HG03378 (cell line): Measurements from ENCODE around the gene CENPVL1.
"Not testable (repeated sequence)": the region's sequence is repeated elsewhere in the genome, so short reads cannot be mapped to it uniquely, and the experiment has no call there.

ENCODE experiments used
- ATAC-seq: cut with Tn5 transposase; IDR thresholded peaks from one replicate; pipeline ENCODE4 v1.9.1; 2021; ENCODE audit warnings: mild to moderate bottlenecking, moderate library complexity; ENCODE audit not compliant: unreplicated experiment

CENPVL1 gene

DNA sequence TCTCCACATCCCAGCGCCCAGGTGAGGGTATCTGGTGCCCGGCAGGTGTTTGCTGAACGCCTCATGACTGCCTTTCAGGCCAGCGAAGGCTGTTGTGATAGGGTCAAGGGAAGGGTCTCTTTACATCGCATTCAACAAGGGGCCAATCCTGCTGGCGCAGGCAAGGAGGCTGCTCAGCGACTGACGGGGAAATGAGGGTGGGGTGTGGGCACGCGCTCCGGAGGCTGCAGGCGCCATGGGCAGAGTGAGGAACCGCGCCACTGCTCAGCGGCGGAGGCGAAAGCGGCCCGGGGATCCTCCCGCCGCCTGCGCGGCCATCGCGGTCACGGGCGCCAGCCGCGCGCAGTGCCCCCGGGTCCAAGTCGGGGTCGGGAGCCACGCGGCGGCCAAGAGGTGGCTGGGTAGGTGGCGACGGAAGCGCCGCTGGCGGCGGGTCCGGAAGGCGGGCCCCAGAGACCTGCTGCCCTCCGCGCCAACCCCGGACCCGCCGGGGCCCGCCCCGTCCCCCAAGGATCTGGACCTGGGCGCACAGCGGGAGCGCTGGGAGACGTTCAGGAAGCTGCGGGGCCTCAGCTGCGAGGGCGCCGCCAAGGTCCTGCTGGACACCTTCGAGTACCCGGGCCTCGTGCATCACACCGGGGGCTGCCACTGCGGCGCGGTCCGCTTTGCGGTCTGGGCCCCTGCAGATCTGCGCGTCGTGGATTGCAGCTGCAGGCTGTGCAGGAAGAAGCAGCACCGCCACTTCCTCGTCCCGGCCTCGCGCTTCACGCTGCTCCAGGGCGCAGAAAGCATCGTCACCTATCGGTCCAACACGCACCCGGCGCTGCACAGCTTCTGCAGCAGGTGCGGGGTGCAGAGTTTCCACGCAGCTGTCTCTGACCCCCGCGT, at the start of gene CENPVL1:
Gene CENPVL1, plus strand, starts transcription at position 236 of the 888 bp plus-strand sequence. Its CDS starts 0 bp downstream, at position 236.
- not testable (repeated sequence) for ATAC-seq

DNA sequence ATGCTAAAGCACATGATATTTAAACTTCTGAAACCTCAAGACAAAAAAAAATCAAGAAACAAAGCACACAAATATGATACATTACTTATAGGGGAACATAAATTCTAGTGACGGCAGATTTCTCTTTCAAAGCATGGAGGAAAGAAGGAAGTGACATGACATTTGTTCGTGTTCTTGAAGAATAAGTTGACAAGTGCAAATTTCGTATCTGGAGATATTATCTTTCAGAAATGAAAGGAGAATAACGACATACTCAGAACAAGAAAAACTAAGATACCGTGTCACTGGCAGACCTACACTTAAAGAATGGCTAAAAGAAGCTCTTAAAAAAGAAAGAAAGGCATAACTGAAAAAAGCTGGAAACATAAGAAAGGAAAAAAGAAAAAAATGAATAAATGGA, 44.3 kb upstream of the CENPVL1 start:
- ATAC-seq, result no peak

DNA sequence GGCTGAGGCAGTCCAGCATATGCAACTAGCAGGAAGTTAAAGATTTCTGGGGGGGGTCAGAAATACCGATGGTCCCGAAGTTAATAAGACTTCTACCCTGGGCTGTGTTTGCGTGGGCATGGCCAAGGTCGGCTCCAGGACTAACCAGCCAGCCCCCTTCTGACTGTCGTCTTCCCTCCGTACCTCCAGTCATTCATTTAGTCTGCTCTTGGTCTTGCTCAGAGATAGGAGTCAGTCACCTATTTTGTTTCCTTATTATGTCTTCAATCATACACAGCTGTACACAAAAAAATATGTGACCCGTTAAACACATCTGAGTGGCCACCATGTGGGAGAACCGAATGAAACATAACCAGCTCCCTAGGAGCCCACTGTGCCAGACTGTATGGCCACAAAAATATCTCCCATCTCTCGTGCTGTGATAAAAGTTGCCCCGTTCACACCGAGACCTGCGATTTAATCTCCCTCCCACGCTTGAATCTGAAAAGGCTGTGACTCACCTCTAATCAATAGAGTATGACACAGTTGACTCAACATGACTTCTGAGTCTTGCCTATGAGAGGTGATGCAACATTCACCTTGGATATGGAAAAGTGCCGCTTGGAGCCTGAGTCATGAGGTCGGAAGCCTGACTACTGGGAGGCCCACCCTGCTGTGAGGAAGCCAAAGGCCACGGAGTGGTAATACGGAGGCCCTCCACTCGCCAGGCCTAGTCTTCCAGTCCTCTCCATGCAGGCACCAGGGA, 30.5 kb upstream of the CENPVL1 start:
- not testable (repeated sequence) for ATAC-seq

DNA sequence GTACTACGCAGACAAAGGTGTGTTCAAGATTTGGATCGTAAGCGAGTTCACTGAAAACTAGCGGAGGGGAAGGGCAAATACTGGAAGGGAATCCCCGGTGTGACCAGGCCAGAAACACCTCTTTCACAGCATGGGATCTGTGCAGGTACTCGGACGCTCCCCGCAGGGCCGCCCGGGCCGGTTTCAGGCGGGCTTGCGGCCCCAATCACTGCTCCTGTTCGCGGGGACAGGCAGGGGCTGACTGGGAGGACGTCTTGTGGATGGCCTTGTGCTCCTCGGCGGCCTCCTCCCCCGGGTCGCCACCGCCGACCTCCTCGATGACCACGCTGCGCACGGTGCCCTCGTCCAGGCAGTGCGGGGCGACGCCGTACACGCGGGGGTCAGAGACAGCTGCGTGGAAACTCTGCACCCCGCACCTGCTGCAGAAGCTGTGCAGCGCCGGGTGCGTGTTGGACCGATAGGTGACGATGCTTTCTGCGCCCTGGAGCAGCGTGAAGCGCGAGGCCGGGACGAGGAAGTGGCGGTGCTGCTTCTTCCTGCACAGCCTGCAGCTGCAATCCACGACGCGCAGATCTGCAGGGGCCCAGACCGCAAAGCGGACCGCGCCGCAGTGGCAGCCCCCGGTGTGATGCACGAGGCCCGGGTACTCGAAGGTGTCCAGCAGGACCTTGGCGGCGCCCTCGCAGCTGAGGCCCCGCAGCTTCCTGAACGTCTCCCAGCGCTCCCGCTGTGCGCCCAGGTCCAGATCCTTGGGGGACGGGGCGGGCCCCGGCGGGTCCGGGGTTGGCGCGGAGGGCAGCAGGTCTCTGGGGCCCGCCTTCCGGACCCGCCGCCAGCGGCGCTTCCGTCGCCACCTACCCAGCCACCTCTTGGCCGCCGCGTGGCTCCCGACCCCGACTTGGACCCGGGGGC, 28.2 kb upstream of the CENPVL1 start:
- ATAC-seq, result not testable (repeated sequence)

DNA sequence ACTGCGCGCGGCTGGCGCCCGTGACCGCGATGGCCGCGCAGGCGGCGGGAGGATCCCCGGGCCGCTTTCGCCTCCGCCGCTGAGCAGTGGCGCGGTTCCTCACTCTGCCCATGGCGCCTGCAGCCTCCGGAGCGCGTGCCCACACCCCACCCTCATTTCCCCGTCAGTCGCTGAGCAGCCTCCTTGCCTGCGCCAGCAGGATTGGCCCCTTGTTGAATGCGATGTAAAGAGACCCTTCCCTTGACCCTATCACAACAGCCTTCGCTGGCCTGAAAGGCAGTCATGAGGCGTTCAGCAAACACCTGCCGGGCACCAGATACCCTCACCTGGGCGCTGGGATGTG, 27.6 kb upstream of the CENPVL1 start, which contains the start of gene CENPVL2:
Gene CENPVL2, minus strand, starts transcription at position 112 of the 343 bp plus-strand sequence. Its CDS starts 0 bp downstream, at position 112.
- not testable (repeated sequence) for ATAC-seq

DNA sequence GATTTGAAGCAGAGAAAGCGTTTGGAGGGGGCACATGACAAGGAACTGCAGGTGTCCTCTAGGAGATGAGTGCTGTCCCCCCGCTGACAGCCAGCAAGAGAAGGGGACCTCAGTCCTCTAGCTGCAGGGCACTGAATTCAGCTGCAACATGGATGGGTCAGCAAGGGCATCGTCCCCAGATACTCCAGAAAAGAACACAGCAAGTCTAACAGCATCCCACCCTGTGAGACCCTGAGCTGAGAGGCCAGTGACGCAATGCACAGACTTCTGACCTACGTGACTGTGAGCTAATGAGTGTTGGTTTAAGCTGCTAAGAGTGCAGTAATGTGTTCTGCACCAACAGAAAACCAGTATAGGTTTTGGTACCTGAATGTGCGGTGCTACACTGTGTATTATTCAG, 16.1 kb upstream of the CENPVL1 start:
- no peak for ATAC-seq

DNA sequence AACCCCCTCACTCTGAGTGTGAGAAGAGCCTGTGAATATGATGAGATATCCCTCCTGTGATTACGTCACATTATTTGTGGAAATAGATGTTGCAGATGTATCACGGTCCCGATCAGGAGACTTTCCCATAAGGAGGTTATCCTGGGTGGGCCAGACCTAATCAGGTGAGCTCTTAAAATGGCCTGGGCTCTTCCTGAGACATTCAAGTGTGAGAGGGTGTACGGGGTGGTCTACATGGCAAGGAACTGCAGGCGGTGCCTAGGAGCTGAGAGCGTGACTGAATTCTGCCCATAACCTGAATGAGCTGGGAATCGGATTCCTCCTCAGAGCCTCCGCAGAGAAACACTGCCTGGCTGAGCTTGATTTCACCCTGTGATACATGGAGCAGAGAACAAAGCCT, 12.9 kb upstream of the CENPVL1 start:
- no peak for ATAC-seq

DNA sequence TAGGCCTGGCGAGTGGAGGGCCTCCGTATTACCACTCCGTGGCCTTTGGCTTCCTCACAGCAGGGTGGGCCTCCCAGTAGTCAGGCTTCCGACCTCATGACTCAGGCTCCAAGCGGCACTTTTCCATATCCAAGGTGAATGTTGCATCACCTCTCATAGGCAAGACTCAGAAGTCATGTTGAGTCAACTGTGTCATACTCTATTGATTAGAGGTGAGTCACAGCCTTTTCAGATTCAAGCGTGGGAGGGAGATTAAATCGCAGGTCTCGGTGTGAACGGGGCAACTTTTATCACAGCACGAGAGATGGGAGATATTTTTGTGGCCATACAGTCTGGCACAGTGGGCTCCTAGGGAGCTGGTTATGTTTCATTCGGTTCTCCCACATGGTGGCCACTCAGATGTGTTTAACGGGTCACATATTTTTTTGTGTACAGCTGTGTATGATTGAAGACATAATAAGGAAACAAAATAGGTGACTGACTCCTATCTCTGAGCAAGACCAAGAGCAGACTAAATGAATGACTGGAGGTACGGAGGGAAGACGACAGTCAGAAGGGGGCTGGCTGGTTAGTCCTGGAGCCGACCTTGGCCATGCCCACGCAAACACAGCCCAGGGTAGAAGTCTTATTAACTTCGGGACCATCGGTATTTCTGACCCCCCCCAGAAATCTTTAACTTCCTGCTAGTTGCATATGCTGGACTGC, 2.8 kb downstream of the CENPVL1 start:
- not testable (repeated sequence) for ATAC-seq

DNA sequence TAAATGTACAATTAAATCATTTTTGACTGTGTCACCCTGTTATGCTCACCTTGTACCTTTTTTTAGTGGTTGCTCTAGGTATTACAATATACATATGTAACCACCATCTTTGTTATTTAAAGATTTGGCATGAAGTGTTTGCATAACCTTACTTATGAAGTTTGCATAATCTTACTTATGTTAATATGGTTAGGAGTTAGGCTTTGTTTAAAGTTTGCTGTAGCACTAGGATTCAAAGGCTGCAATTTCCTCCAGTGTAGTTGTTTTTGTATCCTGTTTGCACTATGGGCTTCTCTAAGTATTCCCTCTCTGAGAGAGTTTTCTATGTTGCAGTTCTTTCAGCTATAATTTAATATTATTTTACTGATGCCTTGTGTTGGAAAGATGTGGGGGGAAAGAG, 17.9 kb downstream of the CENPVL1 start:
- no peak for ATAC-seq

DNA sequence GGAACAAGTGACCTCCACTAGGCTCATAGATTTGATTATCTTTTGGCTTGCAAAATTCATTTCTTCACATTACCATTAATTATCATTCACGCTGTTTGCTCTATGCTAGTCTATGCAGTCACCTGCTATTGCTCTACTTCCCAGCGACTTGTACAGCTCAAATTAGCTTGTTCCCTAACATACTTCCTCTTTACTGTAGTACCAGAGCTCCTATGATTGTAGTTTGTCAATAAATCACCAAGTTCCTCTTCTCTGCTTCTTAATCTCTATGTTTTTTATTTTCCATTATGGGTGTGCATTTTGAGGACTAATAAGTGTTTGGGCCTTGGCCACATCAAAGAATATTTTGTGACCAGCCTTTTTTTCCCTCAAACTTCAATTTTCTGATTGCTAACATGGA, 26.8 kb downstream of the CENPVL1 start:
- ATAC-seq, result no peak

DNA sequence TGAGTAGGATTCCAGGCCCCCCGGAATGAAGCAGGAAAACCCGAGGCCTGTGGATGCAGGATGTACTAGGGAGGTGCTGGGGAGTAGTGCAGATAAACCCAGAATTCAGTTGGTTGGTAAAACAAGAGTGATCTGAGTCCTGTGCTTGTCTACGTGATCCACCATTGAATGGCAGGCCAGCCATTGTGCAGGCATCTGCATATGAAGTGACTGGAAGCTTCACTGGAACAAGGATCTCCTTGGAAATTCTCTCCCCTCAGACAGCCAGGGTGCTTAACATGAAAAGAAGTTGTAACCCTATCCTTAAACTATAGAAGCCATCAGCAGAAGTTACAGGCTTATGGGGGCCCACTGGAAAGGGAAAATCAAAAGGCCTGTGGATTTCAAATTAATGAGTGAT, 32.3 kb downstream of the CENPVL1 start:
- ATAC-seq, result no peak

DNA sequence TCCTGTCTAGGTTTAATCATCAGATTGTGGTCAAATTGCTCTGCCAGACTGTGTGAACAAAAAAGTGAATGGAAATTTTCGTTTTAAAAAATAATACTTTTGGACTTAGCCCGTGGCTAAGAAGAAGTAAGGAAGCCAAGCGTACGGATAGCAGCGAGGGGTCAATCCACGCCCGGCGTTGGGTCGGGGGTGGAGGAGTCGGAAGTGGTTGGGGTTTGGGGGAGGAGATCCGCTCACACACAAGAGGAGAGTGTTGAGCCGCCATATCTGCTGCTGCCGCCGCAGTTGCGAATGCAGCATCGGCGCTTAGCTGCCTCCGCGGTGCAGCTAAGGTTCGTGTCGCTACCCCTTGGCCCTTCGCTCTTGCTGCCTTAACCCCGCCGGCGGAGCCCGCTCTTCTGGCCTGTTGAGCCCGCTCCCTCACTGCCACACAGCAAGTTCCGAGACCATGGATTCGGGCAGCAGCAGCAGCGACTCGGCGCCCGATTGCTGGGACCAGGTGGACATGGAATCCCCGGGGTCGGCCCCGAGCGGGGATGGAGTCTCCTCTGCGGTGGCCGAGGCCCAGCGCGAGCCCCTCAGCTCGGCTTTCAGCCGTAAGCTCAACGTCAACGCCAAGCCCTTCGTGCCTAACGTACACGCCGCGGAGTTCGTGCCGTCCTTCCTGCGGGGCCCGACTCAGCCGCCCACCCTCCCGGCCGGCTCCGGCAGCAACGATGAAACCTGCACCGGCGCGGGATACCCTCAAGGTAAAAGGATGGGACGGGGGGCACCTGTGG, 33.1 kb downstream of the CENPVL1 start, which contains the start of gene GSPT2:
Gene GSPT2, plus strand, starts transcription at position 264 of the 779 bp plus-strand sequence. Its CDS starts 185 bp downstream, at position 449.
- ATAC-seq, result peak; percentile 78

DNA sequence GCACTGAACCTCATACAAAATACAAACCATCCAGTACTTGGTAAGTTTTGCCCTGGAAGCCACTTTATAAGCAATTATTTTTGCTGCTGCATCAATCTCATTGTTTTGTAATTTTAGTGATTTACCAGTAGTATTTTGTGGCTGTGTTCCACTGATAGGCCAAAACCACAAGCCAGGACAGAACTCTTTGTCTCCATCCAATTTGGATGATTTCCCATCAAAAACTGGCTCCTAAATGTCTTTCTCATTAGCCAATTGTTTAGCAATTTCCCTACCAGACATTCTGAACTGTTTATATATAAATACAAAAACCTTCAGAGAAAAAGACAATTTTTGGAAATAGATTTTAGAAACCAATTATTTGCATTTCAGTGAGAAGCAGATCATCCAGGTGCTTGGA, 37.4 kb downstream of the CENPVL1 start:
- no peak for ATAC-seq

DNA sequence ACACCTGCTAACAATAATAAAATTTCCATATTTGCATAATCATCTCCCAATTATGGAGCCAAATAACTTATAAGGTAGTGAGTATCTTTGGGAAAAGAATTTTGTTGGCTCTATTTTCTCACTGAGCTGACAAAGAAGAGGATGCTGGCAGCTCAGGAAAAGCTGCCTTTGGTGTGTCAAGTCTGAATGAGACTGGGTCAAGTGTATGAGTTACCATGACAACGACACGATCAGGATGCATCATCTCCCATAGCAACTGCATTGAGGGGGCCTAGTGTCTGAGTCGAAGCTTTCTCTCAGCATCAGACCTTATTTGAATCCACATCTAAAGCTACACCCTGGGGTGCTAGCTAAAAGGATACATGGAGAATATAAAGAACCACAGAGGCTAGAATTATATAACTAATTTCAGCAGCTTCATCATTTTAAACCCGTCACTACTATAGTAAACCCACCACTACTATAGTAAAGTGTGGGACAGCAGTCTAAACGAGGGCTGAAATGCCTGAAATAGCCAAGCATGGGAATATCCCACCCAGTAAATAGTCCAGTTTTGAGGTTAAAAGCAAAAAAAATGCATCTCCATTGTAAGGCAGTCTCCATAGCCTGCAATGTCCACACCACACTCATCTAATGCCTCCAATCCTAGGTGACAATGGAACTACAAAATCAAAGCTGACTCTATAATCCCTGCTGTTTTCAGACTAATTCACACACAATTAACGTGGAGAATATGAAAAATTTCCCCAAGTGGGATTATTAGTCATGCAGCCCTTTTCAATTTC, 48.9 kb downstream of the CENPVL1 start:
- no peak for ATAC-seq

DNA sequence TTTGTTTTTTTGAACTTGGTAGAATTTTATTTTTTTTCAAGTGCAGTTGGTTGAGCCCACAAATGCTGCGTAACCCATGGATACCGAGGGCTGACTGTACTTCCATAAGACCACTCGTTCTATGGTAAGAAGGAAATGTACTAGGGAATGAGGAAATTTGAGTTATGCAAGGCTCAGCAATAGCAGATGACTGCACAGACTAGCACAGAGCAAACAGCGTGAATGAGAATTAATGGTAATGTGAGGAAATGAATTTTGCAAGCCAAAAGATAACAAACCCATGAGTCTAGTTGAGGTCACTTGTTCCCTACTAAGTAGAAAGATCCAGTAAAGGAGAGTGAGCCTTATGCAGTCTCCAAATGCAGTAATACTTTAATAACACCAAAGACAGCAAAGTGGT, 50.3 kb downstream of the CENPVL1 start:
- ATAC-seq, result no peak
